LNCAP (cell line): ENCODE measurements around the gene SIRPD.

ENCODE experiments used
- TF ChIP-seq, protein P1 (sequence below): fragments of 450-650 bp; IDR thresholded peaks from 2 replicates; pipeline ENCODE4 v1.5.1; 2017; ENCODE audit warnings: mild to moderate bottlenecking

SIRPD gene

DNA sequence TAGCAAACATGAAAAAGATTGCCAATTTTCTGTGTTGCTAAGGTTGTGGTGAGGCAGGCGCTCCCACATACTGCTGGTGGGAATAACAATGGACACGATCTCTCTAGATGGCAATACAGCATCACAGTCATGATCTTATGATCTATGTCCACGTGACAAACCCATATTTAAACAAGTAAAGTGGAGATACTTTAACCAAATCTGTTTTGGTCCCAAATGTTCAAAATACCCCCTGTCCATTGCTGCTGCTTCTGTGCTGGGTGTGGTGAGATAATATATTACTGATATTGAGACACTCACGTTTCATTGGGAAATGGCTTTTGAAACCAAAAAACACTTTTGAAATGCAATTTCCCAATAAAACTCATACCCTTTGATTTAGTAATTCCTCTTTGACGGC is 23.0 kb downstream of the SIRPD start:
- TF ChIP-seq, protein P1, sequence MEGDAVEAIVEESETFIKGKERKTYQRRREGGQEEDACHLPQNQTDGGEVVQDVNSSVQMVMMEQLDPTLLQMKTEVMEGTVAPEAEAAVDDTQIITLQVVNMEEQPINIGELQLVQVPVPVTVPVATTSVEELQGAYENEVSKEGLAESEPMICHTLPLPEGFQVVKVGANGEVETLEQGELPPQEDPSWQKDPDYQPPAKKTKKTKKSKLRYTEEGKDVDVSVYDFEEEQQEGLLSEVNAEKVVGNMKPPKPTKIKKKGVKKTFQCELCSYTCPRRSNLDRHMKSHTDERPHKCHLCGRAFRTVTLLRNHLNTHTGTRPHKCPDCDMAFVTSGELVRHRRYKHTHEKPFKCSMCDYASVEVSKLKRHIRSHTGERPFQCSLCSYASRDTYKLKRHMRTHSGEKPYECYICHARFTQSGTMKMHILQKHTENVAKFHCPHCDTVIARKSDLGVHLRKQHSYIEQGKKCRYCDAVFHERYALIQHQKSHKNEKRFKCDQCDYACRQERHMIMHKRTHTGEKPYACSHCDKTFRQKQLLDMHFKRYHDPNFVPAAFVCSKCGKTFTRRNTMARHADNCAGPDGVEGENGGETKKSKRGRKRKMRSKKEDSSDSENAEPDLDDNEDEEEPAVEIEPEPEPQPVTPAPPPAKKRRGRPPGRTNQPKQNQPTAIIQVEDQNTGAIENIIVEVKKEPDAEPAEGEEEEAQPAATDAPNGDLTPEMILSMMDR, result 0 out of 2 replicates have a peak, but pooled peaks have one; percentile 5

DNA sequence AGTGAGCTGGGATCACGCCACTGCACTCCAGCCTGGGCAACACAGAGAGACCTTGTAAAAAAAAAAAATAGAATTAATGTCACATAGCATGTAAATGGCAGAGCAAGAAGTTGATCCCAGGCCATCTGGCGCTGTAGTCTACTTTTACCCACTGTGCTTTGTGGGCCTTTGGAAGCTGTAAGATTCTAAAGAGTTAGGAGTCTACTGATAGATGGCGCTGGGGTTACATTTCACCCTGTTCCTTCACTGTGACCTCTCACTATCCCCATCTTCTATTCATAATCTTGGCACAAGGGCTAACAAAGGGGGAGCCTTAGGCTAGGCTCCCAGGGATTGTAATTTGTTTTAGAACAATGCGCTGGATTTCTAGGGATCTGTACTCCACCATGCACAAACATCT is 24.4 kb downstream of the SIRPD start:
- TF ChIP-seq, protein P1, result no peak

DNA sequence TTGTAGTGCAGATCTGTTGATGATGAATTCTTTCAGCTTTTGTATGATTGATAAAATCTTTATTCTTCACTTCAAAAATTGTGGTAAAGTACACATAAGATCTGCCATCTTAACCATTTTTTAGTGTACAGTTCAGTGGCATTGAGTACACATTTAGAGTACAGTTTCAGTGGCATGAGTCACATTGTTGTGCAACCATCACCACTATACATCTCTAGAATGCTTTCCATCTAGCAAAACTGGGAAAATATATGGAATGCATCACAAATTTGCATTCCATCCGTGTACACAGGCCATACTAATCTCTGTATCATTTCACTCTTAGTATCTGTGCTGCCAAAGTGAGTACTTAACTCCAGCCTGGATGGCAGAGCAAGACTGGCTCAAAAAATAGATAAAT is 28.7 kb downstream of the SIRPD start:
- TF ChIP-seq, protein P1, result no peak

DNA sequence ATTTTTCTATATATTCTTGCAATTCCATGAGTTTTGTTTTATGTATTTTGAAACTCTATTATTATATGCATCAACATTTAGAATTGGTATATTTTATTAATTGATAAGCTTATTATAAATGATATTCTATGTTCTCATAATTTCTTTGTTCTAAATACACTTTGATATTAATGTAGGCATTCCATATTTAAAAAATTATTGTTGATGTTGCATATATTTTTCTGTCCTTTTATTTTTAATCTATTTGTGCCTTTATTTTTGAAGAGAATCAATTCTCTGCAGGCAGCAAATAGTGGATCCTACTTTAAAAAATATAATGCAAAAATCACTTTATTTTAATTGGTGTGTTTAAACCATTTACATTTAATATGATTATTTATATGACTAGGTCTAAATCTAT is 29.6 kb downstream of the SIRPD start:
- TF ChIP-seq, protein P1, result no peak

DNA sequence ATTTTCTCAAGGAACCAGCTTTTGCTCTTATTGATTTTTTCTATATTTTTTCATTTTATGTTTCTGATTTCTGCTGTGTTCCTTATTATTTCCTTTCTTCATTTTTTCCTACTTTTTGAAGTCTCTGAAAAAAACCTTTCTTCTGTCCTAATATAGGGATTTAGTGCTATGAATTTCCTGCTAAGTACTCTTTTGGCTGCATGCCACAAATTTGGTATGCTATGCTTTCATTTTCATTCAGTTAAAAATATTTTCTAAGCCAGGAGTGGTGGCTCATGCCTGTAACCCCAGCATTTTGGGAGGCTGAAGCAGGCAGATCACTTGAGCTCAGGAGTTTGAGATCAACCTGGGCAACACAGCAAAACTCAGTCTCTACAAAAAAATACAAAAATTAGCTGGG is 30.6 kb downstream of the SIRPD start:
- TF ChIP-seq, protein P1, result no peak

DNA sequence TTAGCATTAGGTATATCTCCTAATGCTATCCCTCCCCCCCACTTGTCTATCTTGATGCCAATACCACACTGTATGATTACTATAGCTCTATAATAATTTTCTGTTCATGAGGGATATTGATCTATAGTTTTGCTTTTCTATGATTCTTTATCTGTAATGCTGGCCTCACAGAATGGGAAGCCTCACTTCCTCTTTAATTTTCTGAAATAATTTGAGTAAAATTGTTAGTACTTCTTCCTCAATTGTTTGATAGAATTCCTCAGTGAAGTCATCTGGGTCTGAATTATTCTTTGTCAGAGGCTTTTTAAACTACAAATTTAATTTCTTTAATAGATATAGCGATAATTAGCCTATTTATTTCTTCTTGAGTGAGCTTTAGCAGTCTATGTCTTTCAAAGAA is 31.2 kb downstream of the SIRPD start:
- TF ChIP-seq, protein P1, result no peak

DNA sequence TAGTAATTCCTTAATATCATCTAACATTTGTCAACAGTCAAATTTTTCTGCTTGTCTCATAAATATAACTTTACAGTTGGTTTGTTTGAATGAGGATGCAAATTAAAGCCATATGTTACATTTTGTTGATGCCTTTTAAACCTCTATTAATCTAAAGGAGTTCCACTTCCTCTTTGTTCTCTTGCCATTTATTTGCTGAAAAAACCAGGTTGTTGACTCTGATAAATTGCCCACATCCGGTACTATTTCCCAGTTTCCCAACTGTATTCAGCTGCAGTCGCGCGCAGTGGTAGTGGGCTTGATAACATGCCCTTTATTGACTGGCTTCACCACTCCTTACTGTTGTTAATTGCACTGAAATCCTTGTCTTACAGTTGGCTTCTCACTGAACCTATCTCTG is 33.5 kb downstream of the SIRPD start:
- TF ChIP-seq, protein P1, result no peak

DNA sequence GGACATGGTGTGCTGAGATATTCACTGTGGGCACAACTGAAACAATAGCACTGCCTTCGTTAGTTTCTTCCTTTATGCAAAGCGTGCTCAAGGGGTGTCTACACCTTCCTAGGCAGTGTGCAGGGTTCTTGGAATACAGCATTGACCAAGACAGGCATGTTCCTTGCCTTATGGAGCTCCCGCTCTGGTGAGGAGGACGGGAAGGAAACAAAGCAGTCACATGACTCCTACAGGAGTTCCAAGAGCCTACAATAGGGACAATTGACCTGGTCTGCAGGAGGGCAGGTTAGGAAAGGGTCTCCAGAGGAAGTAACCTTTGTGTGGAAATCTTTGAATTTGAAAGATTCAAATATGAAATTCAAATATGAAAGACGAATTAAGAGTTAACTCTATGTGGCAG is 40.5 kb downstream of the SIRPD start:
- TF ChIP-seq, protein P1, result no peak
